ENCODE results near the gene ITIH6. TPM values are rescaled to one million over a fixed set of nuclear protein-coding genes. Genes with fewer than 3 reads are reported as not detected.
"Not testable (repeated sequence)": the region's sequence is repeated elsewhere in the genome, so short reads cannot be mapped to it uniquely, and the experiment has no call there.

The ITIH6 gene
- total and polyA plus RNA-seq, 2 experiments from 2014 or later = 0.07 to 0.24 TPM

GRCh38 chrX:54785901-54786300 lies 12.2 kb downstream of the ITIH6 start:
- no peaks in the 10 kb centered on the region for H3K9me3 ChIP-seq (ENCODE audit: low read depth)
- no peaks in the 10 kb centered on the region for H3K36me3 ChIP-seq
- no peak overlapping the region for H3K27ac ChIP-seq
- H3K27me3 ChIP-seq = no peaks in the 10 kb centered on the region
- H3K4me3 ChIP-seq = no peak overlapping the region
- peak; percentile 21 to 24 for DNase-seq (ENCODE audit: low read depth in 1 of 2, low spot score in 1 of 2)
- peak; percentile 28 for TF ChIP-seq CTCF (IDR thresholded peaks at IDR 0.05; ENCODE audit: low read depth, low read length)
- H3K4me1 ChIP-seq (ENCODE audit: low read depth) = no peaks in the 10 kb centered on the region

GRCh38 chrX:54776987-54777672 lies 20.9 kb downstream of the ITIH6 start:
- Histone ChIP-seq H3K9me3 (ENCODE audit: low read depth) (no peaks in the 10 kb centered on the region), H3K36me3 (no peaks in the 10 kb centered on the region), H3K4me3 (no peak overlapping the region), H3K4me1 (ENCODE audit: low read depth) (peaks cover 20% of the 10 kb centered on the region), H3K27me3 (no peaks in the 10 kb centered on the region), H3K27ac (no peak overlapping the region)
- no peak for DNase-seq (ENCODE audit: low read depth in 1 of 2, low spot score in 1 of 2)
- TF ChIP-seq CTCF (IDR thresholded peaks at IDR 0.05; ENCODE audit: low read depth, low read length) = no peak

- Histone ChIP-seq H3K36me3 (no peaks in the 10 kb centered on the region), H3K27me3 (no peaks in the 10 kb centered on the region), H3K4me1 (ENCODE audit: low read depth) (peaks cover 20% of the 10 kb centered on the region), H3K9me3 (ENCODE audit: low read depth) (no peaks in the 10 kb centered on the region), H3K27ac (peak overlapping the region; percentile 87), H3K4me3 (no peak overlapping the region)
- DNase-seq (ENCODE audit: low read depth in 1 of 2, low spot score in 1 of 2) = peak in 1 of 2 donors; percentile 60
- no peak for TF ChIP-seq CTCF (IDR thresholded peaks at IDR 0.05; ENCODE audit: low read depth, low read length)
Observed at GRCh38 chrX:54776061-54776460, 22.0 kb downstream of the ITIH6 start.

- not testable (repeated sequence) for H3K4me3 ChIP-seq; H3K36me3 ChIP-seq; H3K27me3 ChIP-seq; H3K9me3 ChIP-seq (ENCODE audit: low read depth)
- peak; percentile 50 to 85 for DNase-seq (ENCODE audit: low read depth in 1 of 2, low spot score in 1 of 2)
- peaks cover 20% of the 10 kb centered on the region for H3K4me1 ChIP-seq (ENCODE audit: low read depth)
- H3K27ac ChIP-seq = peak overlapping the region; percentile 87
Observed at GRCh38 chrX:54774391-54775094, 23.5 kb downstream of the ITIH6 start.

- Histone ChIP-seq H3K27me3 (no peaks in the 10 kb centered on the region), H3K9me3 (ENCODE audit: low read depth) (no peaks in the 10 kb centered on the region), H3K27ac (no peak overlapping the region), H3K36me3 (no peaks in the 10 kb centered on the region), H3K4me1 (ENCODE audit: low read depth) (no peaks in the 10 kb centered on the region), H3K4me3 (no peak overlapping the region)
- DNase-seq (ENCODE audit: low read depth in 1 of 2, low spot score in 1 of 2) = no peak
- no peak for TF ChIP-seq CTCF (IDR thresholded peaks at IDR 0.05; ENCODE audit: low read depth, low read length)
Observed at GRCh38 chrX:54758114-54759055, 39.7 kb downstream of the ITIH6 start.
